PFSK-1 (cell line): Measurements from ENCODE around the gene ACVRL1.

Experiments
- FOXP2 ChIP-seq: optimal IDR thresholded peaks from 2 replicates; pipeline ENCODE3; 2011; ENCODE audit warnings: borderline replicate concordance, control low read depth, inconsistent platforms; ENCODE audit not compliant: insufficient read depth; ENCODE audit errors: extremely low read length, extremely low read depth
- POLR2AphosphoS5 ChIP-seq: IDR thresholded peaks from 2 replicates; pipeline ENCODE4 v1.6.1; 2012; ENCODE audit warnings: low read depth, mild to moderate bottlenecking, control low read depth, low read length, moderate library complexity
- REST ChIP-seq, 2 experiments: IDR thresholded peaks; 2 replicates each; pipeline versions ENCODE4 v1.6.1 to v1.8.0; 2011 to 2012; ENCODE audit warnings: low read depth in 2 of 2, low read length in 2 of 2, control low read depth in 1 of 2, inconsistent platforms in 1 of 2, mild to moderate bottlenecking in 1 of 2, moderate library complexity in 1 of 2; ENCODE audit not compliant: insufficient read depth in 1 of 2
- SIN3A ChIP-seq: IDR thresholded peaks from 2 replicates; pipeline ENCODE4 v1.6.1; 2012; ENCODE audit warnings: mild to moderate bottlenecking, low read length, moderate library complexity, borderline replicate concordance; ENCODE audit not compliant: insufficient read depth
- TAF1 ChIP-seq: IDR thresholded peaks from 2 replicates; pipeline ENCODE4 v1.6.1; 2012; ENCODE audit warnings: low read length, control low read depth, borderline replicate concordance; ENCODE audit not compliant: insufficient read depth

Gene ACVRL1

GRCh38 chr12:51958542-51958941 is 51.2 kb downstream of the ACVRL1 start:
- TF ChIP-seq TAF1, result no peak
- no peak for TF ChIP-seq REST (IDR thresholded peaks at IDR 0.05; ENCODE audit: insufficient read depth in 1 of 2, low read depth in 2 of 2, low read length in 2 of 2)
- TF ChIP-seq SIN3A, result no peak
- TF ChIP-seq POLR2AphosphoS5, result no peak
- no peak for TF ChIP-seq FOXP2

GRCh38 chr12:51959211-51959610 is 51.9 kb downstream of the ACVRL1 start:
- TF ChIP-seq TAF1 (no peak), REST (IDR thresholded peaks at IDR 0.05; ENCODE audit: insufficient read depth in 1 of 2, low read depth in 2 of 2, low read length in 2 of 2) (no peak), POLR2AphosphoS5 (no peak), FOXP2 (no peak), SIN3A (no peak)

- TF ChIP-seq FOXP2, result no peak
- TF ChIP-seq POLR2AphosphoS5, result no peak
- TF ChIP-seq REST (IDR thresholded peaks at IDR 0.05; ENCODE audit: insufficient read depth in 1 of 2, low read depth in 2 of 2, low read length in 2 of 2), result no peak
- TF ChIP-seq TAF1, result no peak
- no peak for TF ChIP-seq SIN3A
Measured at GRCh38 chr12:51959921-51960320, 52.6 kb downstream of the ACVRL1 start.

GRCh38 chr12:51960488-51960887 is 53.2 kb downstream of the ACVRL1 start:
- TF ChIP-seq TAF1, result no peak
- no peak for TF ChIP-seq POLR2AphosphoS5
- TF ChIP-seq FOXP2, result no peak

GRCh38 chr12:51960890-51961289 is 53.6 kb downstream of the ACVRL1 start:
- TF ChIP-seq SIN3A (no peak), POLR2AphosphoS5 (no peak), REST (IDR thresholded peaks at IDR 0.05; ENCODE audit: insufficient read depth in 1 of 2, low read depth in 2 of 2, low read length in 2 of 2) (no peak), FOXP2 (no peak)
